RPMI8226 (cell line): ENCODE results near the gene ZNF536.

ENCODE experiments used
- DNase-seq: peaks from one replicate; pipeline ENCODE4 v3.0.0-alpha.2; 2015

The ZNF536 gene

DNA sequence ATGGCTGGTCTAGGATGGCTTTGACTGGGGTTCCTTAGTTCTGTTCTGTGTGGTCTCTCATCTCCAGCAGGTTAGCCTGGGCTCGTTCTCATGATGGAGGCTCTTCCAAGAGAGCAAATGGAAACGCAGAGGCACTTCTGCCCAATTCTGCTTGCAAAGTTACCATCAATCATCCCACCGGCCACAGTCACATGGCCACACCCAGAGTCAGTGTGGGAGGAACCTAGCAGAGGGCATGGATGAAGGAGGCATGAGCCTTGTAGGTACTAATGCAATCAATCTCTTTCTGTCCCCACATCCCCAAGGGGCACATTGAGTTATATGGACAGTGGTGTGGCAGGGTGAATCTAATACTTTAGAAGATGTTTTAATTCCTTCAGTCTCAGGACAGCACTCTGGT is 207.2 kb downstream of the ZNF536 start:
- no peak for DNase-seq

DNA sequence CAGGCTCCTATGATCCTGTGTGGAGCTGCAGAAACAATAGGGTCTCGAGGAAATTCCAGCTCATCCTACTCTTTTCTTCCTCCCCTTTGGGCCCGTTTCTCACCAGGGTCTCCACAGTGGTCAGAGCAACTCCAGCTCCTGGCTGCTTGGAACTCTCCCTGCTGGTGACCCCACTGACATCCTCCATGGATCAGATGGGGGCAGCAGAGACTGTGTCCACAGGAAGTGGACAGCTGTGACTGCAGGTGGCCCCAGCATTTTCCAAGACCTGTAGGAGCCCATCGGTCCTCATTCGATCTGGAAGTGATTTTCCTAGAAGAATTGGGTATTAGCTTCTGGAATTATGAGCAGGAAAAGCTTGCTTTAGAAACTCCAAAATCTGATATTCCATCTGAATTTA is 208.5 kb downstream of the ZNF536 start:
- no peak for DNase-seq

- DNase-seq = no peak
These were observed 211.9 kb downstream of the ZNF536 start for GRCh38 chr19:30584090-30584489.

DNA sequence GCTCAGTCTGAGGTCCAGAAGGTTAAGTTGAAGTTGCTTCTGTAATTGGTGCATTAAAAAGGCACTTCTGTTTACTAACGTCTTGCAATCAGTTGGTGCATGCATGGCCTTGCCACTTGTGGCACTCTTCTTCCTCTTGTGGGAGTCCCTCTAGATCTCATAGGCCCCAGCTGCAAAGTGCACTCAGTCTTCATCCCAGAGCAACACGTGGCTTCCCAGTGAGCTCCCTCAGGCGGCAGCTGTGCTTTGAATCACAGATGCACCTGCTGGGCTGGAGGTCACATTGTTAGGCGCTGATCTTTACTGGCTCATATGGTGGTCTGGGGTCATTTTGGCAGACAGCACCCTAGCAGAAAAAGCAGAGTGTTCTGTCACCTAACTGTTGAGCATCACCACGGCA is 215.7 kb downstream of the ZNF536 start:
- no peak for DNase-seq

DNA sequence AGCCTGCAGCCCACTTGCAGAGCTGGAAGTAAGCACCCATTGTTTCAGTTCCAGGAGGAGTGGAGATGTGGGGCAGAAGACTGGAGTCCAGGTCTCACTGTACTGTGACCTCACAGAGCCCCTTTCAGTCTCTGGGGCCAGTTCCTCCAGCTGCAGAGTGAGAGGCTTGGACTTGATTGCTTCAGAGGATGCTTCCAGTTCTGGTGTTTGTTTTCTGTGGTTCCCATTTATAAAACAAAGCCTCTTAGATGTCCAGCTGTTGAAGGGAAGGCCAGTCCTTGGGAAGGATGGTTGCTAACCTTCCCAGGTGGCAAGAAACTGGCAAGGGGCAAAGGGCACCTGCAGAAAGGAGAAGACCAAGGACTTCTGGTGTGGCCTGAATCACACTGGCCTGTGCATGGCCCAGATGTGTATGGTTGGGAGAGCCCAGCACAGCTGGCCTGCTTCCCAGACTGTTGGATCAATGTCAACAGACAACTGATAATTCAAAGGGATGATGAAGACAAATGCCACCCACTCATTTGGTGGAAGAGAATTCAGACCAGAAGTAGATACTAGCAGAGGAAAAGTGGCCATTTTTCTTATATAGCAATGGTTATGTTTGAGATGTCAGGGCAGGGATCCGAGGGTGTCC is 218.5 kb downstream of the ZNF536 start:
- DNase-seq = no peak

DNA sequence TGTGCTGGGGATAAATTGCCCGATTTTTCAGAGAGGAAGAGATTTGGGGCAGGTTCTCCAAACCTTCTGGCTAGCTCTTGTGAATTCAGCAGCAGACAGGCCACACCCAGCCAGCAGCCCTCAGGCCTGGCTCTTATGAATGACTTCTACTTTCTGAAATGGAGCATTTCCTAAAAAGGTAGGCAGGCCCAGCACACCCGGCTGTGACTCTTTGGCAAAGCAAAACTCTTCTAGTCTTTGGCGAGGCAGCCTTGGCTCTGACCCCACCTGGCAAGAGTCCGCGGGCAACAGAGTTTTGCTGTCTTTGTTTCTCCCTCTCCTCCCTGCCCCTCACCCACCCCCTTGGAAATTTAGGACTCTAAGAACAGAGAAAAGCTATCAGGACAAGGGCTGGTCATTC is 221.2 kb downstream of the ZNF536 start:
- no peak for DNase-seq

- DNase-seq = no peak
These were observed 222.0 kb downstream of the ZNF536 start for GRCh38 chr19:30593975-30594745.

DNA sequence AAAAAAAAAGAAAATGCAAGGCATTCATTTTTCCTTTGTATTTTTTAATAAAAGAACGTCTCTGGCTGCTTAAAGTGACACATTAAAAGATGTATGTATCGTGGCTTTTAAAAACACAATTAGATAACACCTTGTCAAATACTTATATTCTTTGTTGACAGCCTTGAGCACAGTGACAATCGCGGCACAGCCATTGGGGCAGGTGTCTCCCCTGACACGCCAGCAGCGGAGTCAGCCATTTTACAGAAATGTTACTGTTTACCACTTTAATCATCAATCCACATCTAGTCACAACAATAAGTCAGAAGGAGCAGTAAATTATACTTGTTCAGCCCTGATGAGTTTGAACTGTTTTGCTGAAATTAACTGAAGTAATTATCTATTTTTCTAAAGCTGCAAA is 224.1 kb downstream of the ZNF536 start:
- DNase-seq = no peak

DNA sequence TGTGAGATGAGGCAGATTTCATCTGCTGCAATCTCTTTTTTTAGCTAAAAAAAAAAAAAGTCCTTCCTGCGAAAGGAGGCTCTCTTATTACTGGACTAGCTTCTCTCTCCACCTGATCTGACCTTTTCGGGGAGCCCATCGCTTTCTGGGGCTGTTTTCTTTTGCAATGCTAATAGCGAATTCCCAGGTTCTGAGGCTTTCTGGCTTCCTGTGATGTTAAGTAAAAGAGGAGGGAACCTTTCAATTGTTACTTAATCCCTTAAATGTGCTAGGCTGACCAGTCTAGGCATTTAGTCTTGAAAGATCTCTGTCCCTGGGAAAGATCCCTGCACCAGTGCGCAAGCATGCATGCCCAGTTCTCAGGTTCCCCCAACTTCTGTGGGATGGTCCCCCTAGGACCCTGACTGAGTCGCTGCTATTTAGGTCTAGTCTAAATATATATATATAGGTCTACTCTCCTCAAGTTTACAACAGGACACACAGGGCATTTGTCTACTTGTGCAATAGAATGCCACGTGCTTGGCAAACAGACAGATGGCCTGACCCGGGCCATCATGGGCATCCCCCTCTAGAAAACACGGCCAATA is 224.7 kb downstream of the ZNF536 start:
- DNase-seq = no peak

DNA sequence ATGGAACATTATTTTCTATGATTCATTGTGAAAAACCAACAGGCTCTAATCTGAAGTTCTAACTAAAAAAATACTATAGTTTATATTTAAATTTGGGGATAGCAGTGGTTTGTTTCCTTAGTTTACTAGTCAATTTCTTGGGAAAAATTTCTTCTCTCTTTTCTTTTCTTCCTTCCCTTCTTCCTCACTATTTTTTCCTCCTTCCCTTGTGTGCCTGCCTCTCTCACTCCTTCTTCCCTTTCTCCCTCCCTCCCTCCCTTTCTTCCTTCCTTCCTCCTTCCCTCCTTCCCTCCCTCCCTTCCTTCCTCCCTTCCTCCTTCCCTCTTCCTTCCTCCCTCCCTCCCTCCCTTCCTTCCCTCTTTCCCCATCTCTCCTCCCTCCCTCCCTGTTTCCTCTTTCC is 226.5 kb downstream of the ZNF536 start:
- DNase-seq = no peak

- DNase-seq = no peak
These were observed 230.6 kb downstream of the ZNF536 start for GRCh38 chr19:30602661-30603350.

GRCh38 chr19:30604657-30605056 is 232.5 kb downstream of the ZNF536 start:
- DNase-seq = no peak

- no peak for DNase-seq
These were observed 233.1 kb downstream of the ZNF536 start for GRCh38 chr19:30605333-30605732.

DNA sequence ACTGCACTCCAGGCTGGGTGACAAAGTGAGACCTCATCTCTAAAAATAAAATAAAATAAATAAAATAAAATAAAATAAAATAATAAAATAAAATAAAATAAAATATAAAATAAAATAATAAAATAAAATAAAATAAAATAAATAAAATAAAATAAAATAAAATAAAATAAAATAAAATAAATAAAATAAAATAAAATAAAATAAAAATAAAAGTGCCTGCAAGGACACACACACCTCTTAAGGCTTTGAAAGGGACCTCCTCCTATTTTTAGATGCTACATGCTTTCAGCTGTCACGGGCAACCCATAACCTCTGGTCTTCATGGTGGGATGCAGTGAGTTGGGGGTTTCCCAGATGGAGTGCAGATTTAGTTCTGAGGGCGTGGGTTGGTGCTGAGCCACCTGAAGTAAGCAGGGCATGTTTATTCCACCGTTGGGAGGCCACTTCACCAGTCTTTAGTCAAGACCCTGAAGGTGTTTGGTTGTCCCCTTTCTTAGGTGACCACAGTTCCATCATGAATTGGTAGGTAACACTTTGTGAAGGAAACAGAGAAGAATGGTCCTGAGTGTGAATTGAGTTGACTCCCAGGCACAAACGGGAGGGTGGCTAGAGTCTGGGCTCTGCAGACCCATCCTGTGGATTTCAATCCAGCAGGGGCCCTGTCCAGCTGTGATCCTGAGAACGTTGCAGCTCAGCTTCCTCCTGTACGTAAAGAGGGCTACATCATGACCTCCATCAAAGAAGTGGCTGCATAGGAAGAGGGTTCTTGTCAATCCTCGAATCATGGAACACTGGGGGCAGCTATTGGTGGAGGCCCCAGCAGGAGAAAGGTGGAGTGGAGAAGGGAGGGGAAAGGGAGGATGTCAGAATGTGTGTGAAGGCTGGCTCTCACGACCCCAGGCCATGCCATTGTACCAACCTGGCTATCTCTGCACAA is 234.2 kb downstream of the ZNF536 start:
- no peak for DNase-seq
